Heart right ventricle (tissue), 16 donors: ENCODE measurements around the gene ASPN. TPM values are rescaled to one million over a fixed set of nuclear protein-coding genes. Genes with fewer than 3 reads are reported as not detected.

Experiments used
- ATAC-seq, 8 donors: fragments of 200-7000 bp; cut with Tn5 transposase; one replicate each; pipeline ENCODE4 v1.9.1; 2020; ENCODE audit warnings: mild to moderate bottlenecking in 8 of 8, moderate library complexity in 8 of 8, moderate number of reproducible peaks in 1 of 8
- DNase-seq, 2 donors: peaks; one replicate each; pipeline ENCODE4 v3.0.0-alpha.2; 2020
- H3K27ac ChIP-seq, 10 donors: fragments of 200-600 bp; sonication (generic) in 2 of 10; one replicate each; pipeline versions ENCODE4 v1.5.0 to v1.8.0; 2020 to 2022; ENCODE audit warnings: mild to moderate bottlenecking in 3 of 10
- H3K27me3 ChIP-seq, 7 donors: fragments of 200-600 bp; one replicate each; pipeline ENCODE4 v1.8.0; 2021 to 2022; ENCODE audit warnings: mild to moderate bottlenecking in 2 of 7
- H3K36me3 ChIP-seq, 9 donors: fragments of 200-600 bp; sonication (generic) in 1 of 9; one replicate each; pipeline versions ENCODE4 v1.5.0 to v1.8.0; 2020 to 2022; ENCODE audit warnings: mild to moderate bottlenecking in 2 of 9
- H3K4me1 ChIP-seq, 9 donors: fragments of 200-600 bp; sonication (generic) in 1 of 9; one replicate each; pipeline versions ENCODE4 v1.5.0 to v1.8.0; 2020 to 2022; ENCODE audit warnings: mild to moderate bottlenecking in 4 of 9
- H3K4me3 ChIP-seq, 10 donors: fragments of 200-600 bp; sonication (generic) in 2 of 10; one replicate each; pipeline versions ENCODE4 v1.5.0 to v1.8.0; 2020 to 2022; ENCODE audit warnings: mild to moderate bottlenecking in 7 of 10, moderate library complexity in 2 of 10
- H3K9me3 ChIP-seq, 11 donors: fragments of 200-600 bp in 10 of 11; sonication (generic) in 2 of 11; one replicate each; pipeline versions ENCODE4 v1.5.0 to v1.8.0; 2013 to 2022; ENCODE audit warnings: mild to moderate bottlenecking in 2 of 11, control low read depth in 1 of 11, moderate library complexity in 1 of 11
- WGBS, 2 donors: extraction: QIAGEN DNeasy Blood & Tissue Kit; methylation state at CpG; one replicate each; pipeline ENCODE4 v1.1.7; 2013; ENCODE audit warnings: inconsistent platforms in 1 of 2; 5-methylcytosine and 5-hydroxymethylcytosine counted together
- intact Hi-C, 10 donors: fragments of 100-400 bp; cut with DNase I; formaldehyde crosslinking; loops; one replicate each; pipeline versions ENCODE4 v1.11.1 to v1.14.2; 2022
- long read RNA-seq, 3 donors: library from polyadenylated mRNA; unstranded; transcript quantifications; one replicate each; pipeline ENCODE4 v2.0.0, GENCODE V29; 2020 to 2021
- polyA plus RNA-seq, 2 donors: library from polyadenylated mRNA; stranded (reverse); fragments of 200-250 nt; gene quantifications; one replicate each; pipeline ENCODE4 v1.2.3, GENCODE V29; 2013
- total RNA-seq, 10 donors: library from RNA; stranded (reverse); fragmentation: NEBNext Ultra II Directional in 3 of 10; extraction: Animal tissue kit (Norgen Biotek cat#: 25700) in 3 of 10; gene quantifications; one replicate each; pipeline versions ENCODE4 v1.2.1 to v1.2.4, GENCODE V29; 2021 to 2023
- TF ChIP-seq, protein P1 (sequence below), 9 donors: fragments of 200-600 bp; sonication (generic) in 2 of 9; IDR thresholded peaks; one replicate each; pipeline versions ENCODE4 v1.5.0 to v1.8.0; 2021 to 2022; ENCODE audit warnings: antibody characterized with exemption in 9 of 9, mild to moderate bottlenecking in 5 of 9, moderate library complexity in 1 of 9
- donor health status: Arrhythmogenic right ventricular cardiomyopathy.
- donor health status: ischemic (EF 13 %, LVEDD 7.1; RV severe dilation, severe dysfunction).
- donor health status: healthy with polysubstance abuse.
- donor health status: DM: no; HTN: yes; CAD: no.
- donor health status: DM: no; HTN: no; CAD: no.
- donor health status: ischemic (EF 25% LVEDD 6.9; RV normal size, moderate dysfunction).
- donor health status: ischemic (EF 25% LVEDD 5.7; RV mildly dilated, moderate dysfunction).
- donor health status: healthy.
- donor health status: DM: yes; HTN: yes; CAD: no.
- donor health status: Ischemic cardiomyopathy.
- donor health status: ischemic (EF 35%, LVEDD 5.7; RV mildly dilated, moderate dysfunction).
- donor health status: nonischemic (EF 11% LVEDD 7.7; RV severe dilation, severe dysfunction).
- donor health status: DM: yes; HTN: yes; CAD: no.
- donor health status: PGD.
- donor health status: ischemic (EF 29% LVEDD 5.4; RV normal size, mild dysfunction).
- donor health status: nonischemic (EF 23%, LVEDD 6.1; RV moderate dilation, normal function).

ASPN gene
- 10 to 100 TPM in 8 of 10 donors, 1 to 10 TPM in 2; 2.3 to 29.6 (median 19.4) TPM for total RNA-seq
- 10 to 100 TPM in 1 of 2 donors, 1 to 10 TPM in 1; 3.2 to 11.4 TPM for polyA plus RNA-seq
- long read RNA-seq, donor 1, partial matches to known transcripts: 0 of 3 reads
- long read RNA-seq, donor 1, other reads (novel, unspliced or antisense): 1 of 3 reads
- long read RNA-seq, donor 2, transcript ASPN-202 (8 exons, 2,470 nt): major isoform, 20 of 23 reads
- long read RNA-seq, donor 2, partial matches to known transcripts: 0 of 23 reads
- long read RNA-seq, donor 2, other reads (novel, unspliced or antisense): 2 of 23 reads
- long read RNA-seq, donor 3, partial matches to known transcripts: 0 of 2 reads
- long read RNA-seq, donor 3, other reads (novel, unspliced or antisense): 0 of 2 reads

DNA sequence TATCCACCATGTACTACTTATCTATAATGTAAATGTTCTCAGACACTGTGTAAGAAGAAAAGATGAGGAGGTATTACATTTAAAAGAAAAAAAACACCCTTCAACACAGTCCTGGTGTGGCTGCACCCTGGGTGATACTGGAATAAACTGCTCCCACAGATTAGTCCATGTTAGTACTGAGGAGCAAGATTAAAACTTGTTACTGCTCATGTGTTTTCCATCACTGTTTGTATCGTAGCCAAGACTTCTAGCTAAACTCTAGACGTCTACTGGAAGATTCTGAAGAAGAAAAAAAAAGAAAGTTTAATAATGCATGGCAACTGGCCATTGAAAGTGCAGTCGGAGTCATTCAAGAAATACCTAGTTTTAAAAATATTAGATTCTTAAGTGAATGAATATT, at the start of gene ASPN:
ASPN (minus strand) TSS at position 178 of the 400 bp plus-strand sequence.
- WGBS, 2 donors: 26 to 32% methylated on average over 3 of the region's 3 CpGs
- ATAC-seq: peak in 6 of 8 donors; percentile 40 to 71 (median 58)

DNA sequence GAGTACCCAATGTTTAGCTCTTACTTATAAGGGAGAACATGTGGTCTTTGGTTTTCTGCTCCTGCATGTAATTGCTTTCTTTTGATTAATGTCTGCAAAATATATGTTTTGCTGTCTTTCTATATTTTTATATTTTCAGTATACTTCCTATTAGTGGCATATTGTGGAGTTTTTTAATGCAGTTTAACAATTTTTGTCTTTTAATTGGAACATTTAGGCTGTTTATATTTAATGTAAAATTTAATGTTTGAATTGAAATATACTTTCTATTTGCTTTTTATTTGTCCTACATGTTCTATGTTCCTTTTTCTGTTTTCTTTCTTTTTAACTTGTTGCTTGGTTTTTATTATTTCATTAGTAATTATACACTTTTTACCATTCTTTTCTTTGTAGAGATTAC, 48.6 kb upstream of the ASPN start:
- Histone ChIP-seq H3K27ac (no peak overlapping the region), H3K36me3 (no peaks in the 10 kb centered on the region), H3K27me3 (no peaks in the 10 kb centered on the region), H3K4me1 (peaks cover 0 to 39% (median 22%) of the 10 kb centered on the region in 9 donors), H3K9me3 (peaks cover 0 to 35% (median 2%) of the 10 kb centered on the region in 11 donors), H3K4me3 (no peak overlapping the region)
- no peak for DNase-seq
- TF ChIP-seq, protein P1, sequence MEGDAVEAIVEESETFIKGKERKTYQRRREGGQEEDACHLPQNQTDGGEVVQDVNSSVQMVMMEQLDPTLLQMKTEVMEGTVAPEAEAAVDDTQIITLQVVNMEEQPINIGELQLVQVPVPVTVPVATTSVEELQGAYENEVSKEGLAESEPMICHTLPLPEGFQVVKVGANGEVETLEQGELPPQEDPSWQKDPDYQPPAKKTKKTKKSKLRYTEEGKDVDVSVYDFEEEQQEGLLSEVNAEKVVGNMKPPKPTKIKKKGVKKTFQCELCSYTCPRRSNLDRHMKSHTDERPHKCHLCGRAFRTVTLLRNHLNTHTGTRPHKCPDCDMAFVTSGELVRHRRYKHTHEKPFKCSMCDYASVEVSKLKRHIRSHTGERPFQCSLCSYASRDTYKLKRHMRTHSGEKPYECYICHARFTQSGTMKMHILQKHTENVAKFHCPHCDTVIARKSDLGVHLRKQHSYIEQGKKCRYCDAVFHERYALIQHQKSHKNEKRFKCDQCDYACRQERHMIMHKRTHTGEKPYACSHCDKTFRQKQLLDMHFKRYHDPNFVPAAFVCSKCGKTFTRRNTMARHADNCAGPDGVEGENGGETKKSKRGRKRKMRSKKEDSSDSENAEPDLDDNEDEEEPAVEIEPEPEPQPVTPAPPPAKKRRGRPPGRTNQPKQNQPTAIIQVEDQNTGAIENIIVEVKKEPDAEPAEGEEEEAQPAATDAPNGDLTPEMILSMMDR (IDR thresholded peaks at IDR 0.05): no peak
- no peak for ATAC-seq
- intact Hi-C loops: no loop called here

More for the DNA sequence above, at the start of gene ASPN:
- Histone ChIP-seq H3K9me3 (no peaks in the 10 kb centered on the region), H3K36me3 (no peaks in the 10 kb centered on the region), H3K27me3 (no peaks in the 10 kb centered on the region), H3K4me3 (peak within 1 kb of the TSS in 9 of 10 donors; percentile 18 to 50 (median 34)), H3K4me1 (peaks cover 3 to 54% (median 38%) of the 10 kb centered on the region in 9 donors), H3K27ac (peak within 1 kb of the TSS; percentile 31 to 89 (median 66))
- TF ChIP-seq, protein P1 (IDR thresholded peaks at IDR 0.05): no peak
- DNase-seq: peak in 1 of 2 donors; percentile 26
- intact Hi-C loops: loop anchor here in 2 of 10 donors (5.0 to 10.0 kb wide), 3 partner anchors 48 to 120 kb away; partner anchors contain the start of gene ECM2 (in 1 of the 2)

DNA sequence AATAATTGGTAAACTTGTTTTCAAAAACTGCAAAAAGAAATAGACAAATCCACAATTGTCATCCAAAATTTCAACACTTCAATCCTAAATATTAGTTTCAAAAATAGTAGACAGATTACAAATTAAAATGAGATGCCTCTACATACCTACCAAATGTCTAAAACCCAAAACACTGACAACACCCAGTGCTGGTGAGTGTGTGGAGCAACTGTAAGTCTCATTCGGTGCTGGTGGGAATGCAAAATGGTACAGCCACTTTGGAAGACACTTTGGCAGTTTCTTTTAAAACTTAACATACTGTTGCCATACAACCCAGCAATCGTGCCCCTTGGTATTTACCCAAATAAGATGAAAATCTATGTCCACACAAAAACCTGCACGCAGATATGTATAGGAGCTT, 46.8 kb upstream of the ASPN start:
- Histone ChIP-seq H3K27me3 (no peaks in the 10 kb centered on the region), H3K36me3 (no peaks in the 10 kb centered on the region), H3K9me3 (peaks cover 0 to 35% (median 2%) of the 10 kb centered on the region in 11 donors), H3K4me3 (no peak overlapping the region), H3K27ac (peak overlapping the region in 6 of 10 donors; percentile 22 to 83 (median 63)), H3K4me1 (peaks cover 0 to 27% (median 9%) of the 10 kb centered on the region in 9 donors)
- TF ChIP-seq, protein P1 (IDR thresholded peaks at IDR 0.05): no peak
- DNase-seq (no peak), ATAC-seq (no peak)
- intact Hi-C loops: loop anchor here in 1 of 10 donors (2.0 kb wide), 1 partner anchor 48 kb away; no protein-coding TSS in a partner anchor
- 96 to 98% methylated on average over 3 of the region's 3 CpGs for WGBS, 2 donors

DNA sequence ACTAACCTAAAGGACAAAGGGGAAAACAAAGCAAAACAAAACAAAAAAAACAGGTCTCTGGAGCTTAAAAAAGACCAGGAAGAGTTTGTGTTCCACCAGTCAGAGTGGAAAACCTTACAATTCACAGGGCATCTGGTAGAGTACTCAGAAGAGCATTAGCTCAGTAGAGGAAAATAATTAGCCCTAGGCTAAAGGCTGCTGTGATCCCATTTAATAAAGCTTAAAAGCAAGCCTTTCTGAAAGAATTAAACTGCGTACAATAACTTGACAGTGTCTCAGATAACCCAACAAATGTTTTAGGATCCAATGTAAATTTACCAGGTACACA, 46.2 kb upstream of the ASPN start:
- Histone ChIP-seq H3K9me3 (peaks cover 0 to 35% (median 2%) of the 10 kb centered on the region in 11 donors), H3K27ac (peak overlapping the region in 8 of 10 donors; percentile 22 to 83 (median 54)), H3K4me1 (peaks cover 0 to 30% (median 5%) of the 10 kb centered on the region in 9 donors), H3K36me3 (no peaks in the 10 kb centered on the region), H3K27me3 (no peaks in the 10 kb centered on the region), H3K4me3 (peak overlapping the region in 1 of 10 donors; percentile 13)
- intact Hi-C loops: loop anchor here in 1 of 10 donors (2.0 kb wide), 1 partner anchor 48 kb away; no protein-coding TSS in a partner anchor
- DNase-seq: no peak
- TF ChIP-seq, protein P1 (IDR thresholded peaks at IDR 0.05): no peak
- ATAC-seq: peak; percentile 15 to 91 (median 76)
- 59 to 72% methylated on average over 1 of the region's 1 CpG for WGBS, 2 donors
